HL-60 (cell line): ENCODE results near the gene NUDT22.

Experiments used
- DNase-seq, 2 experiments: peaks; one replicate each; pipeline ENCODE4 v3.0.0-alpha.2; 2010 to 2020; ENCODE audit warnings: low read depth in 1 of 2, low spot score in 1 of 2
- H3K27ac ChIP-seq: fragments of 250-450 bp; sonication (Bioruptor Pico); replicated peaks from 2 replicates; pipeline ENCODE4 v1.5.1; 2020; ENCODE audit warnings: mild to moderate bottlenecking, moderate library complexity
- H3K27me3 ChIP-seq: fragments of 250-450 bp; sonication (Bioruptor Pico); 2 replicates; pipeline ENCODE4 v1.5.1; 2021; ENCODE audit warnings: mild to moderate bottlenecking, moderate library complexity; ENCODE audit not compliant: insufficient read depth, poor library complexity, severe bottlenecking
- H3K4me3 ChIP-seq: replicated peaks from 2 replicates; pipeline ENCODE4 v1.5.1; 2011; ENCODE audit warnings: mild to moderate bottlenecking, control low read depth, low read length; ENCODE audit not compliant: insufficient read depth
- GABPA ChIP-seq: IDR thresholded peaks from 2 replicates; pipeline ENCODE4 v1.6.1; 2012; ENCODE audit warnings: low read depth
- POLR2AphosphoS5 ChIP-seq: IDR thresholded peaks from 2 replicates; pipeline ENCODE4 v1.6.1; 2012; ENCODE audit warnings: low read depth
- SPI1 ChIP-seq: IDR thresholded peaks from 2 replicates; pipeline ENCODE4 v1.6.1; 2012; ENCODE audit warnings: low read depth, mild to moderate bottlenecking, borderline replicate concordance
- TF ChIP-seq, protein P1 (sequence below): IDR thresholded peaks from 2 replicates; pipeline ENCODE4 v1.6.1; 2012; ENCODE audit warnings: low read depth; ENCODE audit not compliant: insufficient replicate concordance
- TF ChIP-seq, protein P2 (sequence below): IDR thresholded peaks from one replicate; pipeline ENCODE4 v1.5.1; 2011; ENCODE audit warnings: low read length, control low read depth, inconsistent platforms; ENCODE audit not compliant: insufficient read depth

NUDT22 gene

GRCh38 chr11:64232182-64232966, 6.3 kb downstream of the NUDT22 start:
- no peak overlapping the region for H3K27ac ChIP-seq

GRCh38 chr11:64232967-64233315, 6.9 kb downstream of the NUDT22 start:
- Histone ChIP-seq H3K27me3 (no peaks in the 10 kb centered on the region), H3K4me3 (no peak overlapping the region), H3K27ac (no peak overlapping the region)
- TF ChIP-seq SPI1 (no peak), POLR2AphosphoS5 (no peak), GABPA (no peak)
- TF ChIP-seq, protein P1, sequence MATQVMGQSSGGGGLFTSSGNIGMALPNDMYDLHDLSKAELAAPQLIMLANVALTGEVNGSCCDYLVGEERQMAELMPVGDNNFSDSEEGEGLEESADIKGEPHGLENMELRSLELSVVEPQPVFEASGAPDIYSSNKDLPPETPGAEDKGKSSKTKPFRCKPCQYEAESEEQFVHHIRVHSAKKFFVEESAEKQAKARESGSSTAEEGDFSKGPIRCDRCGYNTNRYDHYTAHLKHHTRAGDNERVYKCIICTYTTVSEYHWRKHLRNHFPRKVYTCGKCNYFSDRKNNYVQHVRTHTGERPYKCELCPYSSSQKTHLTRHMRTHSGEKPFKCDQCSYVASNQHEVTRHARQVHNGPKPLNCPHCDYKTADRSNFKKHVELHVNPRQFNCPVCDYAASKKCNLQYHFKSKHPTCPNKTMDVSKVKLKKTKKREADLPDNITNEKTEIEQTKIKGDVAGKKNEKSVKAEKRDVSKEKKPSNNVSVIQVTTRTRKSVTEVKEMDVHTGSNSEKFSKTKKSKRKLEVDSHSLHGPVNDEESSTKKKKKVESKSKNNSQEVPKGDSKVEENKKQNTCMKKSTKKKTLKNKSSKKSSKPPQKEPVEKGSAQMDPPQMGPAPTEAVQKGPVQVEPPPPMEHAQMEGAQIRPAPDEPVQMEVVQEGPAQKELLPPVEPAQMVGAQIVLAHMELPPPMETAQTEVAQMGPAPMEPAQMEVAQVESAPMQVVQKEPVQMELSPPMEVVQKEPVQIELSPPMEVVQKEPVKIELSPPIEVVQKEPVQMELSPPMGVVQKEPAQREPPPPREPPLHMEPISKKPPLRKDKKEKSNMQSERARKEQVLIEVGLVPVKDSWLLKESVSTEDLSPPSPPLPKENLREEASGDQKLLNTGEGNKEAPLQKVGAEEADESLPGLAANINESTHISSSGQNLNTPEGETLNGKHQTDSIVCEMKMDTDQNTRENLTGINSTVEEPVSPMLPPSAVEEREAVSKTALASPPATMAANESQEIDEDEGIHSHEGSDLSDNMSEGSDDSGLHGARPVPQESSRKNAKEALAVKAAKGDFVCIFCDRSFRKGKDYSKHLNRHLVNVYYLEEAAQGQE = no peak
- TF ChIP-seq, protein P2, sequence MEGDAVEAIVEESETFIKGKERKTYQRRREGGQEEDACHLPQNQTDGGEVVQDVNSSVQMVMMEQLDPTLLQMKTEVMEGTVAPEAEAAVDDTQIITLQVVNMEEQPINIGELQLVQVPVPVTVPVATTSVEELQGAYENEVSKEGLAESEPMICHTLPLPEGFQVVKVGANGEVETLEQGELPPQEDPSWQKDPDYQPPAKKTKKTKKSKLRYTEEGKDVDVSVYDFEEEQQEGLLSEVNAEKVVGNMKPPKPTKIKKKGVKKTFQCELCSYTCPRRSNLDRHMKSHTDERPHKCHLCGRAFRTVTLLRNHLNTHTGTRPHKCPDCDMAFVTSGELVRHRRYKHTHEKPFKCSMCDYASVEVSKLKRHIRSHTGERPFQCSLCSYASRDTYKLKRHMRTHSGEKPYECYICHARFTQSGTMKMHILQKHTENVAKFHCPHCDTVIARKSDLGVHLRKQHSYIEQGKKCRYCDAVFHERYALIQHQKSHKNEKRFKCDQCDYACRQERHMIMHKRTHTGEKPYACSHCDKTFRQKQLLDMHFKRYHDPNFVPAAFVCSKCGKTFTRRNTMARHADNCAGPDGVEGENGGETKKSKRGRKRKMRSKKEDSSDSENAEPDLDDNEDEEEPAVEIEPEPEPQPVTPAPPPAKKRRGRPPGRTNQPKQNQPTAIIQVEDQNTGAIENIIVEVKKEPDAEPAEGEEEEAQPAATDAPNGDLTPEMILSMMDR = no peak
- DNase-seq = no peak

More at GRCh38 chr11:64232182-64232966, 6.3 kb downstream of the NUDT22 start:
- H3K4me3 ChIP-seq = no peak overlapping the region
- no peaks in the 10 kb centered on the region for H3K27me3 ChIP-seq
- TF ChIP-seq GABPA (no peak), POLR2AphosphoS5 (no peak), SPI1 (no peak)
- TF ChIP-seq, protein P2 = no peak
- TF ChIP-seq, protein P1 = no peak
- no peak for DNase-seq

DNA sequence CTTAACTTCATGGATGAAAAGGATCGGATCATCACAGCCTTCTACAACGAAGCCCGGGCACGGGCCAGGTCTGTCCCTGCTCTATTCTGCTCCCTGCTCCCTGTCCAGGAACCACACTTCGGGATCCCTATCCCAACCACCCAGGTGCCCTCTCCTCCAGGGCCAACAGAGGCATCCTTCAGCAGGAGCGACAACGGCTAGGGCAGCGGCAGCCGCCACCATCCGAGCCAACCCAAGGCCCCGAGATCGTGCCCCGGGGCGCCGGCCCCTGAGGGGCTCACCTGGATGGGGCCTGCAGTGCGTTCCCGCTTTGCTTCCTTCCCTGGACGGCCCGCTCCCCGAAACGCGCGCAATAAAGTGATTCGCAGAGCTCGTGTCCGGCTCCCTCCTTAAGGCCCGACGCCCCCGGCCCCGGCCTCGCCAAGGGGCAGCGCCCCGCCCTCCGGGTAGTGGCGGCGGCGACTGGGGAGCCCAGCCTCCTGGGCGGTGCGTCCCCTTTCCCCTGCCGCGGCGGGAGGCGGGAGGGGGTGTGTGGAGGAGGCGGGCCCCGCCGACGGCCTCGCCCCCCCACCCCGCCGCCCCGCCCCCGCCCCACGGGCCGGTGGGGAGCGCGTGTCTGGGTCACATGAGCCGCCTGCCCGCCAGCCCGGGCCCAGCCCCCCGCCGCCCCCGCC, 8.0 kb downstream of the NUDT22 start, which contains the start of gene VEGFB:
Gene VEGFB (plus strand): TSS at position 672 of the 674 bp plus-strand sequence. CDS start 250 bp downstream, outside the sequence.
- H3K4me3 ChIP-seq = peak within 1 kb of the TSS; percentile 53
- no peak within 1 kb of the TSS for H3K27ac ChIP-seq
- DNase-seq = no peak
- no peak for TF ChIP-seq GABPA
- TF ChIP-seq, protein P2 = no peak
- TF ChIP-seq SPI1 = no peak
- TF ChIP-seq, protein P1 = no peak
- no peak for TF ChIP-seq POLR2AphosphoS5
- H3K27me3 ChIP-seq = no peaks in the 10 kb centered on the region
